GM19395 (cell line): ENCODE results near the gene DOLPP1.

ENCODE experiments used
- ATAC-seq: cut with Tn5 transposase; IDR thresholded peaks from one replicate; pipeline ENCODE4 v1.9.1; 2021; ENCODE audit warnings: mild to moderate bottlenecking, moderate library complexity; ENCODE audit not compliant: unreplicated experiment

The DOLPP1 gene

GRCh38 chr9:129136446-129137035 lies 55.6 kb downstream of the DOLPP1 start:
- no peak for ATAC-seq

- no peak for ATAC-seq
These were observed 56.6 kb downstream of the DOLPP1 start for GRCh38 chr9:129137292-129138143.

GRCh38 chr9:129138144-129138462 lies 57.2 kb downstream of the DOLPP1 start:
- ATAC-seq: no peak

GRCh38 chr9:129138476-129139232 lies 57.7 kb downstream of the DOLPP1 start:
- no peak for ATAC-seq

GRCh38 chr9:129139233-129139992 lies 58.5 kb downstream of the DOLPP1 start:
- no peak for ATAC-seq

- no peak for ATAC-seq
These were observed 59.1 kb downstream of the DOLPP1 start for GRCh38 chr9:129139993-129140396.
